ENCODE measurements around the gene SAG. TPM values are rescaled to one million over a fixed set of nuclear protein-coding genes. Genes with fewer than 3 reads are reported as not detected.

Gene SAG
- total RNA-seq, 1 donor from 2014 or later: not detected

DNA sequence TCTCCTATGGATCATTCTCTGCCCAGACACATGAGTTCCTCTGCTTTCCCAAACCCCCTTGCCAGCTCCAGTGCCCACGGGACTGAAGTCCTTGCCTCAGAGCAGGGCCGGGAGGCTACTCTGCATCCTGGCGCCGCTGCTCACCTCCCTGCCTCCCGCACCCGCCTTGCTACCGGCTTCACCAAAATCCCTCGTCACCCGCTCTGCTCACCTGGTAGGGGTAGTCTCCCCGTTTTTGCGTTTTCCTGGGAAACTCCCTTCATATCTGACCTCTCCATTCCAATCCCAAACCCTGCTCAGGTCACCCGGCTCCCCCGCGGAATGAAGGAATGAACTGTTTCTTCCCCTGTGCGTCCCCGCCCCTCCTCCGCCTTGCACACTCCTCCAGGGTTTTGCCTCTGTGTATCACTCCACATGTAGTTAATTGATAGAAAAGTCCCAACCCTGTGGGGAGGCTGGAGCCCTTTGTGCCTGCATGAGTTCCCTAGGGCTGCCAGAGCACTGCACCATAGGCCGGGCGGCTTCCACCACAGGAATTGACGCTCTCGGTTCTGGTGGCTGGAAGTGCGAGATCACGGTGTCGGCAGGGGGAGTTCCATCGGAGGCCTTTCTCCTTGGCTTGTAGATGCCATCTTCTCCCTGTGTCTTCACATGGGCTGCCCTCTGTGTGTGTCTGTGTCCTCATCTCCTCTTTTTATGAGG lies 44.7 kb downstream of the SAG start:
- Histone ChIP-seq H3K9ac (ENCODE audit: low read depth in 1 of 3, low read length in 3 of 3) (no peak overlapping the region), H3K9me3 (ENCODE audit: control insufficient read depth in 3 of 3, low read length in 3 of 3) (no peaks in the 10 kb centered on the region), H3K4me1 (ENCODE audit: control insufficient read depth in 3 of 3, insufficient read depth in 3 of 3, low read length in 3 of 3) (peaks cover 31 to 48% (median 39%) of the 10 kb centered on the region in 3 donors), H3K27me3 (ENCODE audit: control insufficient read depth in 3 of 3, insufficient read depth in 3 of 3, low read length in 3 of 3) (no peaks in the 10 kb centered on the region), H3K36me3 (ENCODE audit: control insufficient read depth in 3 of 3, insufficient read depth in 3 of 3, low read length in 3 of 3) (no peaks in the 10 kb centered on the region), H3K27ac (ENCODE audit: low read depth, low read length) (no peak overlapping the region), H3K4me3 (ENCODE audit: low read length in 3 of 3) (no peak overlapping the region)

DNA sequence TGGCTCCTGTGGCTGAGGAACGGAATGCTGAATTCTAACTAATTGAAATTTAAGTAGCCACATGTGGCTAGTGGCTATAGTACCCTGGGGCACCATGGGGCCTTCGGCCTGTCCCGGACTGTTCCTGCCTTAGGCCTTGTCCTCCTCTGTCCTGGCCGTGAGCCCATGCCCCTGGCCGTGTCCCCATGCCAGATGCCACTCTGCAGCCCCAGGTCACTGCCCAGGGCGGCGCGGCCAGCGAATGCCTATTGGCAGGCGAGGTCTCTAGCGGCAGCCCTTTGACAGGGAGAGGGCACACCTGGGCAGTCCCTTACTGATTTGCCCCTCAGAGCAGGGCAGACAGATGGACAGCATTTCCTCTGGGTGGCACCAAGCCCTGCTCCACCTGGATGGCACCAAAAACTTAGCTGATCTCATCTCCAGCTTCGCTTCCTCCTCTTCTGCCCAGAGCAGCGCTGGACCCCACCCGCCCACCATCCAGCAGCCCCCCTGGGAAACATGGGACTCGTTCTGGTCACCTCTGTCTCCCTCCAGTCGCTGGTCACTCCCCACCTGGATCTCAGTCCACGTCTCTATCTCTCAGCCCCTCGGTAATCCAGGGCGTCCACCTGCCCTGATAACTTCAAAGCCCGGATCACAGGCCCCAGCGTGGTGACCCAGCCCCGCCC lies 45.6 kb downstream of the SAG start:
- Histone ChIP-seq H3K9ac (ENCODE audit: low read depth in 1 of 3, low read length in 3 of 3) (peak overlapping the region in 2 of 3 donors; percentile 54 to 79), H3K36me3 (ENCODE audit: control insufficient read depth in 3 of 3, insufficient read depth in 3 of 3, low read length in 3 of 3) (no peaks in the 10 kb centered on the region), H3K27ac (ENCODE audit: low read depth, low read length) (peak overlapping the region; percentile 27), H3K4me1 (ENCODE audit: control insufficient read depth in 3 of 3, insufficient read depth in 3 of 3, low read length in 3 of 3) (peaks cover 31 to 48% (median 39%) of the 10 kb centered on the region in 3 donors), H3K4me3 (ENCODE audit: low read length in 3 of 3) (peak overlapping the region; percentile 40 to 74 (median 62)), H3K27me3 (ENCODE audit: control insufficient read depth in 3 of 3, insufficient read depth in 3 of 3, low read length in 3 of 3) (no peaks in the 10 kb centered on the region), H3K9me3 (ENCODE audit: control insufficient read depth in 3 of 3, low read length in 3 of 3) (no peaks in the 10 kb centered on the region)

- Histone ChIP-seq H3K9me3 (ENCODE audit: control insufficient read depth in 3 of 3, low read length in 3 of 3) (no peaks in the 10 kb centered on the region), H3K9ac (ENCODE audit: low read depth in 1 of 3, low read length in 3 of 3) (peak within 1 kb of the TSS; percentile 55 to 79 (median 66)), H3K4me1 (ENCODE audit: control insufficient read depth in 3 of 3, insufficient read depth in 3 of 3, low read length in 3 of 3) (peaks cover 27 to 44% (median 36%) of the 10 kb centered on the region in 3 donors), H3K4me3 (ENCODE audit: low read length in 3 of 3) (peak within 1 kb of the TSS; percentile 65 to 76 (median 74)), H3K27ac (ENCODE audit: low read depth, low read length) (peak within 1 kb of the TSS; percentile 27), H3K36me3 (ENCODE audit: control insufficient read depth in 3 of 3, insufficient read depth in 3 of 3, low read length in 3 of 3) (no peaks in the 10 kb centered on the region), H3K27me3 (ENCODE audit: control insufficient read depth in 3 of 3, insufficient read depth in 3 of 3, low read length in 3 of 3) (no peaks in the 10 kb centered on the region)
These were observed 46.3 kb downstream of the SAG start, which contains the start of gene DGKD for GRCh38 chr2:233353769-233354499. Gene DGKD, plus strand, starts transcription at chr2:233354494. Its CDS starts 25 bp downstream, at chr2:233354519.

GRCh38 chr2:233354500-233354924 lies 46.9 kb downstream of the SAG start:
- Histone ChIP-seq H3K27me3 (ENCODE audit: control insufficient read depth in 3 of 3, insufficient read depth in 3 of 3, low read length in 3 of 3) (no peaks in the 10 kb centered on the region), H3K27ac (ENCODE audit: low read depth, low read length) (no peak overlapping the region), H3K9ac (ENCODE audit: low read depth in 1 of 3, low read length in 3 of 3) (peak overlapping the region in 1 of 3 donors; percentile 75), H3K36me3 (ENCODE audit: control insufficient read depth in 3 of 3, insufficient read depth in 3 of 3, low read length in 3 of 3) (no peaks in the 10 kb centered on the region), H3K4me3 (ENCODE audit: low read length in 3 of 3) (peak overlapping the region in 2 of 3 donors; percentile 66 to 68), H3K9me3 (ENCODE audit: control insufficient read depth in 3 of 3, low read length in 3 of 3) (no peaks in the 10 kb centered on the region), H3K4me1 (ENCODE audit: control insufficient read depth in 3 of 3, insufficient read depth in 3 of 3, low read length in 3 of 3) (peaks cover 21 to 39% (median 30%) of the 10 kb centered on the region in 3 donors)

- no peaks in the 10 kb centered on the region for H3K9me3 ChIP-seq (ENCODE audit: control insufficient read depth in 3 of 3, low read length in 3 of 3)
- peak overlapping the region; percentile 65 to 76 (median 68) for H3K4me3 ChIP-seq (ENCODE audit: low read length in 3 of 3)
- peak overlapping the region; percentile 55 to 75 (median 66) for H3K9ac ChIP-seq (ENCODE audit: low read depth in 1 of 3, low read length in 3 of 3)
- H3K27me3 ChIP-seq (ENCODE audit: control insufficient read depth in 3 of 3, insufficient read depth in 3 of 3, low read length in 3 of 3): no peaks in the 10 kb centered on the region
- no peak overlapping the region for H3K27ac ChIP-seq (ENCODE audit: low read depth, low read length)
- peaks cover 19 to 35% (median 29%) of the 10 kb centered on the region in 3 donors for H3K4me1 ChIP-seq (ENCODE audit: control insufficient read depth in 3 of 3, insufficient read depth in 3 of 3, low read length in 3 of 3)
- no peaks in the 10 kb centered on the region for H3K36me3 ChIP-seq (ENCODE audit: control insufficient read depth in 3 of 3, insufficient read depth in 3 of 3, low read length in 3 of 3)
These were observed 47.5 kb downstream of the SAG start for GRCh38 chr2:233354971-233355574.

GRCh38 chr2:233355916-233356315 lies 48.3 kb downstream of the SAG start:
- Histone ChIP-seq H3K4me1 (ENCODE audit: control insufficient read depth in 3 of 3, insufficient read depth in 3 of 3, low read length in 3 of 3) (peaks cover 23 to 35% (median 25%) of the 10 kb centered on the region in 3 donors), H3K27ac (ENCODE audit: low read depth, low read length) (no peak overlapping the region), H3K4me3 (ENCODE audit: low read length in 3 of 3) (no peak overlapping the region), H3K9me3 (ENCODE audit: control insufficient read depth in 3 of 3, low read length in 3 of 3) (no peaks in the 10 kb centered on the region), H3K27me3 (ENCODE audit: control insufficient read depth in 3 of 3, insufficient read depth in 3 of 3, low read length in 3 of 3) (no peaks in the 10 kb centered on the region), H3K9ac (ENCODE audit: low read depth in 1 of 3, low read length in 3 of 3) (no peak overlapping the region), H3K36me3 (ENCODE audit: control insufficient read depth in 3 of 3, insufficient read depth in 3 of 3, low read length in 3 of 3) (no peaks in the 10 kb centered on the region)

DNA sequence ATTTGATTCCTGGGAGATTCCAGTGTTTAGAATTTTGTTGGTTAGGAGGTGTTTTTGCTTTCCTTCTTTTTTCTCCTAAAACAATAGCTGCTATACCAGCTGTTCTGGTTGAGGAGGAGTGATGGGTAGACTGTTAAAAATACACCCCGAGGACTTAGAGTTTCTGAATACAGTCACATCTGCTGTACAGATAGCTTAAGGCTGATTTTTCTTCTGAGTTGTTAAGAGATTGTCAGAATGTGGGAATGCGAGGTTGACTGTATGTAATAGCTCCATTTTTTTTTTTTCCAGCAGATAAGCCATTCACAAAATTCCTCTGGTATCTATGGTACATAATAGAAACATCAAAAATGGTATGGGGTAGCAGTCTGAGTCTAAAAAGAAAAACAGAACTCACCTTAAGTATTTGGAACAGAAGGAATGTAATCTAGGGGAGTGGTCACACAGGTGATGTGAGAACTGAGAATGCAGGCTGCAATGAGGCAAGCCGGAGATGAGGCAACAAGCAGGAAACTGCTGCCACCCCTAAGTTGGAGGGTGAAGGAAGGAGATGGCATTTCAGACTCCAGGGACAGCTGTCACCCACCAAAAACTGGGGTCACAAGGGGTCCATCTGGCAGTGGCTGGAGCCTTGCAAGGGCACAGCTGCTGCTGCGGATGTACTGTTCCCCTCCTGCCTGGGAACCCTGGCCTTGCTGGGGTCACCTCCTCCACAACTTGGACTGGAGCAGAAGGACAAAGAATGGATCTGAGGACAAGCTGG lies 49.1 kb downstream of the SAG start:
- no peaks in the 10 kb centered on the region for H3K36me3 ChIP-seq (ENCODE audit: control insufficient read depth in 3 of 3, insufficient read depth in 3 of 3, low read length in 3 of 3)
- H3K9ac ChIP-seq (ENCODE audit: low read depth in 1 of 3, low read length in 3 of 3): no peak overlapping the region
- H3K27me3 ChIP-seq (ENCODE audit: control insufficient read depth in 3 of 3, insufficient read depth in 3 of 3, low read length in 3 of 3): no peaks in the 10 kb centered on the region
- H3K4me1 ChIP-seq (ENCODE audit: control insufficient read depth in 3 of 3, insufficient read depth in 3 of 3, low read length in 3 of 3): peaks cover 25 to 35% (median 27%) of the 10 kb centered on the region in 3 donors
- H3K9me3 ChIP-seq (ENCODE audit: control insufficient read depth in 3 of 3, low read length in 3 of 3): no peaks in the 10 kb centered on the region
- no peak overlapping the region for H3K4me3 ChIP-seq (ENCODE audit: low read length in 3 of 3)
- no peak overlapping the region for H3K27ac ChIP-seq (ENCODE audit: low read depth, low read length)

DNA sequence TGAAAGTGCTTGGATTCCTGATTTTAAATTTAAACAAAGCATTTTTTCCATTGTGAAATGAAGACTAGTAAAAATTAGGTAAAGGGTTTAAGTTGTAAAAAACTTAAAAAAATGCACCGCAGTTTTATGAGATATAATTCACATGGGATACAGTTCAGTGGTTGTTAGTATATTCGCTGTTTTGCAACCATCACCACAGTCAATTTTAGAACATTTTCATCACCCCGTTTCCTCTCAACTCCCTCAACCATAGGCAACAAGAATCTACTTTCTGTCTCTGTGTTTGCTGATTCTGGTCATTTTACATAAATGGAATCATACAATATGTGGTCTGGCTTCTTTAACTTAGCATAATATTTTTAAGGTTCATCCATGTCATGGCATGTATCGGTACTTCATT lies 50.7 kb downstream of the SAG start:
- H3K27ac ChIP-seq (ENCODE audit: low read depth, low read length): no peak overlapping the region
- H3K4me3 ChIP-seq (ENCODE audit: low read length in 3 of 3): no peak overlapping the region
- no peaks in the 10 kb centered on the region for H3K36me3 ChIP-seq (ENCODE audit: control insufficient read depth in 3 of 3, insufficient read depth in 3 of 3, low read length in 3 of 3)
- H3K27me3 ChIP-seq (ENCODE audit: control insufficient read depth in 3 of 3, insufficient read depth in 3 of 3, low read length in 3 of 3): no peaks in the 10 kb centered on the region
- no peaks in the 10 kb centered on the region for H3K9me3 ChIP-seq (ENCODE audit: control insufficient read depth in 3 of 3, low read length in 3 of 3)
- peaks cover 23 to 28% (median 25%) of the 10 kb centered on the region in 3 donors for H3K4me1 ChIP-seq (ENCODE audit: control insufficient read depth in 3 of 3, insufficient read depth in 3 of 3, low read length in 3 of 3)
- H3K9ac ChIP-seq (ENCODE audit: low read depth in 1 of 3, low read length in 3 of 3): no peak overlapping the region

GRCh38 chr2:233358947-233359346 lies 51.3 kb downstream of the SAG start:
- peaks cover 17 to 22% (median 19%) of the 10 kb centered on the region in 3 donors for H3K4me1 ChIP-seq (ENCODE audit: control insufficient read depth in 3 of 3, insufficient read depth in 3 of 3, low read length in 3 of 3)
- H3K36me3 ChIP-seq (ENCODE audit: control insufficient read depth in 3 of 3, insufficient read depth in 3 of 3, low read length in 3 of 3): no peaks in the 10 kb centered on the region
- no peak overlapping the region for H3K4me3 ChIP-seq (ENCODE audit: low read length in 3 of 3)
- H3K9ac ChIP-seq (ENCODE audit: low read depth in 1 of 3, low read length in 3 of 3): no peak overlapping the region
- no peak overlapping the region for H3K27ac ChIP-seq (ENCODE audit: low read depth, low read length)
- no peaks in the 10 kb centered on the region for H3K27me3 ChIP-seq (ENCODE audit: control insufficient read depth in 3 of 3, insufficient read depth in 3 of 3, low read length in 3 of 3)
- no peaks in the 10 kb centered on the region for H3K9me3 ChIP-seq (ENCODE audit: control insufficient read depth in 3 of 3, low read length in 3 of 3)
